Neuron (in vitro differentiated cells): ENCODE measurements around the gene PTN.

Experiments used
- H2AFZ ChIP-seq: one replicate; pipeline ENCODE4 v1.6.1; 2013; ENCODE audit warnings: low read depth, mild to moderate bottlenecking, inconsistent platforms, low read length, moderate library complexity
- H3K27me3 ChIP-seq: one replicate; pipeline ENCODE4 v1.6.1; 2013; ENCODE audit warnings: low read length; ENCODE audit not compliant: insufficient read depth
- H3K36me3 ChIP-seq: one replicate; pipeline ENCODE4 v1.6.1; 2013; ENCODE audit warnings: low read length; ENCODE audit not compliant: insufficient read depth
- H3K4me1 ChIP-seq: one replicate; pipeline ENCODE4 v1.6.1; 2013; ENCODE audit warnings: low read length; ENCODE audit not compliant: insufficient read depth
- H3K4me3 ChIP-seq: 2 replicates; pipeline ENCODE4 v1.5.1; 2013; ENCODE audit warnings: mild to moderate bottlenecking, low read length, moderate library complexity
- H3K9me3 ChIP-seq: one replicate; pipeline ENCODE4 v1.6.1; 2013; ENCODE audit warnings: low read length

Gene PTN, protein sequence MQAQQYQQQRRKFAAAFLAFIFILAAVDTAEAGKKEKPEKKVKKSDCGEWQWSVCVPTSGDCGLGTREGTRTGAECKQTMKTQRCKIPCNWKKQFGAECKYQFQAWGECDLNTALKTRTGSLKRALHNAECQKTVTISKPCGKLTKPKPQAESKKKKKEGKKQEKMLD

GRCh38 chr7:137343281-137343841, at the start of gene PTN:
Gene PTN, minus strand, starts transcription at chr7:137343733. Its CDS starts 88,760 bp downstream, at chr7:137254973.
- Histone ChIP-seq H2AFZ (peak within 1 kb of the TSS; percentile 86), H3K9me3 (no peaks in the 10 kb centered on the region), H3K4me1 (peaks cover 24% of the 10 kb centered on the region), H3K36me3 (no peaks in the 10 kb centered on the region), H3K27me3 (no peaks in the 10 kb centered on the region), H3K4me3 (peak within 1 kb of the TSS; percentile 60)

DNA sequence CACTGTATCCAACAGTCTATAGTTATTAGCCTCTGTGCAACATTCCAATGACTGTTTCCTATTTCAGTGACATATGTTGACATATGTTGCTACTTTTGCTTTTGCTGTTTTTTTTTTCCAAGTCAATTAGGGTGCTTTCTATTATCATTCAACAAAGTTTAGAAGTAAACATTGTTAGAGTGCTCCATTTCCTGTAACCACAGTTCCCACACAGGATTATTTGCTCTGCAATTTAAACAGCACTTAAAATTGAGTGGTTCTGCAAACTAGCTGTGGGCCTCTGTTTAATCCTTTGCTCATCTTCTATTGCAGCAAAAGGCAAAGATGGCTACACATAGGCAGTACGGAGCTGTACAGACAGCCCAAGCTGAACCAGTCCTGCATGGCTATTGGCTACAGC, 46.5 kb upstream of the PTN start:
- H2AFZ ChIP-seq: no peak overlapping the region
- H3K4me3 ChIP-seq: no peak overlapping the region
- no peaks in the 10 kb centered on the region for H3K9me3 ChIP-seq
- no peaks in the 10 kb centered on the region for H3K27me3 ChIP-seq
- peaks cover 3% of the 10 kb centered on the region for H3K36me3 ChIP-seq
- peaks cover 4% of the 10 kb centered on the region for H3K4me1 ChIP-seq

DNA sequence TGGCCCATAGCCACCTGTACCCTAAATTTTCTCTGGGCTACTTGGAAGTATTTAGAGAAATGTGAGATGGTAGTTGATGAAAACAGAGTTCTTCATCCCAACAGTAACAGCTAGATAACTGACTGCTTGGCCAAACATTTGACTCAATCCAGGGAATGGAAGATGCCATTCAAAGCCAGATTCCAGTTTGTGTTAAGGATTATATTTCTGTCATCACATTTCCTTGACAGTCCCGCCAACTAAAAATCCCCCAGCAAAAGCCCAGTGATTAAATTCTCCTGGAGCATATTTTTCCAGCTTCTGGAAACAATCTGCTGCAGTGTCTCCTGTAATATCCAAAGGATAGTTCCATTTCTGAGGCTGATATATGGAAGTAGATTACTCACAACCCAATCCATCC, 45.4 kb upstream of the PTN start:
- Histone ChIP-seq H3K27me3 (no peaks in the 10 kb centered on the region), H3K4me1 (peaks cover 4% of the 10 kb centered on the region), H2AFZ (no peak overlapping the region), H3K9me3 (no peaks in the 10 kb centered on the region), H3K36me3 (peaks cover 3% of the 10 kb centered on the region), H3K4me3 (no peak overlapping the region)

DNA sequence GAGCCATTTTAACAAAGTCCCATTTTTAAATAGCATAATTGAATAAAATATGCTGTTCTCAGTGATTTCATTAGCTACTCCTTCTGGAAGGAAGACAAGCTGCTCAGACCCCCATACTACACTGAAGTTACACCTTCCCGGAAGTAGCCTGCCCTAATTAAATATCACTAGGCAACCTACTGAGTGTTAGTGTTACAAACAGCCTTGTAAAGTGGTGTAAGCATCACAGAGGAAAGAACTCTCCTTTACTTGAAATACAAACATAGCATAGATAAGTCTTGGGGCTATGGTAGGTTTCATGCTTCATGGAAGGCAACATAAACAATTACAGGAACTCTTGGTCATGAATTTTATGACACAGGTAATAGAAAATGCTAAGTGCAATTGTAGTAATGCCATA, 43.4 kb upstream of the PTN start:
- Histone ChIP-seq H3K27me3 (no peaks in the 10 kb centered on the region), H2AFZ (no peak overlapping the region), H3K4me3 (no peak overlapping the region), H3K9me3 (no peaks in the 10 kb centered on the region), H3K36me3 (peaks cover 3% of the 10 kb centered on the region), H3K4me1 (peaks cover 4% of the 10 kb centered on the region)

GRCh38 chr7:137381045-137381444, 37.5 kb upstream of the PTN start:
- Histone ChIP-seq H2AFZ (no peak overlapping the region), H3K4me1 (peaks cover 4% of the 10 kb centered on the region), H3K36me3 (no peaks in the 10 kb centered on the region), H3K9me3 (no peaks in the 10 kb centered on the region), H3K4me3 (no peak overlapping the region), H3K27me3 (no peaks in the 10 kb centered on the region)

DNA sequence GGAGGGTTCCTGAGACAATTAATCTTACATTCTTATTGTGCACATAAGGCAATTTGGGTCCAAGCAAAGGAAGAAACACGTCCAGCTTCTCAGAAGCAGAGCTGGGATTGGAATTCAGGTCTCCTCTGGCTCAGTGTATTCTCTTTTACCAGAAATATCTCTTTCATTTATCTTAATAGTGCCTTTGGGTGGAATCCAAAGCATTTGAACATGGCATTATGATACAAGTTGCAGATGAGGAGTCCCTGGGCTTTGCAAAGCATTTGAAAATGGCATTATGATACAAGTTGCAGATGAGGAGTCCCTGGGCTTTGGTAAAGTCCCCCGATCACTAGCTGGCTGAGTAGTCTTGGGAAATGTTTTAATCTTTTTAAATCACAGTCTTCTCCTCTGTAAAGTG, 30.0 kb upstream of the PTN start:
- no peaks in the 10 kb centered on the region for H3K9me3 ChIP-seq

GRCh38 chr7:137371616-137372015, 28.1 kb upstream of the PTN start:
- Histone ChIP-seq H2AFZ (no peak overlapping the region), H3K27me3 (no peaks in the 10 kb centered on the region), H3K9me3 (no peaks in the 10 kb centered on the region), H3K36me3 (no peaks in the 10 kb centered on the region), H3K4me3 (no peak overlapping the region), H3K4me1 (no peaks in the 10 kb centered on the region)

More for the DNA sequence above, 30.0 kb upstream of the PTN start:
- H2AFZ ChIP-seq: no peak overlapping the region
- no peaks in the 10 kb centered on the region for H3K27me3 ChIP-seq
- no peaks in the 10 kb centered on the region for H3K4me1 ChIP-seq
- no peak overlapping the region for H3K4me3 ChIP-seq
- H3K36me3 ChIP-seq: no peaks in the 10 kb centered on the region

DNA sequence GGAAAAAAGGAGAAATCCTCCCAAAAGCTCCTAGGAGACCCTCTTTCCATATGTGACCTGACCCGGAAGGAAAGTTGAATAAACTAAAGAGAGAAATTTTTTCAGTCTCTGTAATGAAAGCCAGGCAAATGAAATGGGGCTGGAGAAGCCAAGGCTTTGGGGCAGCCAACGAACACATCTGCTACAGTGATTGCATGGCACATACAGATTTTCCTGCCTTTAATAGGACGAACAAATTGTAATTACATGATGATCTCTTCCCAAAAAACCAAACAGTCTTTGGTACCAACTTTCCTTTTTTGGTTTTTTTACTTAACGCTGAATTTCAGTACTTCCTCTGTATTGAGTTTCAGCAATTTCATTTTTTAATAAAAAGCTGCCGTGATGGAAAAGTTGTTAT, 23.5 kb upstream of the PTN start:
- no peaks in the 10 kb centered on the region for H3K36me3 ChIP-seq

GRCh38 chr7:137363683-137364082, 20.1 kb upstream of the PTN start:
- Histone ChIP-seq H2AFZ (no peak overlapping the region), H3K27me3 (no peaks in the 10 kb centered on the region), H3K4me3 (no peak overlapping the region), H3K9me3 (peaks cover 14% of the 10 kb centered on the region), H3K36me3 (no peaks in the 10 kb centered on the region), H3K4me1 (no peaks in the 10 kb centered on the region)

More for the DNA sequence above, 23.5 kb upstream of the PTN start:
- H2AFZ ChIP-seq: no peak overlapping the region
- H3K9me3 ChIP-seq: peaks cover 7% of the 10 kb centered on the region
- H3K4me3 ChIP-seq: no peak overlapping the region
- no peaks in the 10 kb centered on the region for H3K27me3 ChIP-seq
- no peaks in the 10 kb centered on the region for H3K4me1 ChIP-seq

DNA sequence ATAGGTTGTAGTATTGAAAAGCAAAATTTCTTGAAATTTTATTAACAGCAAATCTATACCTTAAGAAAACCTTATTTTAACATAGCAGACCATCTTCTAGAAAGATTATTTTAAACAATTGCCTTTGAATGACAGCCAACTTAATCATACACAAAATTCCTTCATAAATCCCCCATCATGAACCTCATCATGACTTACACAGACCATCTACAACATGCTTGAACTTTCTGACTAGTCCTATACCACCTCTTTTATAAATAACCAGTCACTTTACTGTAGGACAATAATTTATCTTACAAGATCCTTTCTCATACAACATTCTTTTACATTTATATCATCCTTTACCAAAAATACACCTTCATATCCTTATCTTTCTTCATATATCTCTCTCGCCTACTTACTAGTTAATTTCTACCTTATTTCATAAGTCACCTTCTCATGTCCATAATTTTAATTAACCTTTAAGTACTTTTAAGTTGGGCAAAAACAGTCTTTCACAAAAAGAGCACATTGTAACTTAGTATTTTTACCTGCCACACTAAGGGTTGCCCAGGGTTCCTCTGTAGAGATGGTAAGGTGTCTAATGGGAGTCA, 16.6 kb upstream of the PTN start:
- Histone ChIP-seq H3K4me3 (no peak overlapping the region), H3K4me1 (no peaks in the 10 kb centered on the region), H2AFZ (no peak overlapping the region), H3K36me3 (no peaks in the 10 kb centered on the region), H3K27me3 (no peaks in the 10 kb centered on the region), H3K9me3 (peaks cover 17% of the 10 kb centered on the region)

DNA sequence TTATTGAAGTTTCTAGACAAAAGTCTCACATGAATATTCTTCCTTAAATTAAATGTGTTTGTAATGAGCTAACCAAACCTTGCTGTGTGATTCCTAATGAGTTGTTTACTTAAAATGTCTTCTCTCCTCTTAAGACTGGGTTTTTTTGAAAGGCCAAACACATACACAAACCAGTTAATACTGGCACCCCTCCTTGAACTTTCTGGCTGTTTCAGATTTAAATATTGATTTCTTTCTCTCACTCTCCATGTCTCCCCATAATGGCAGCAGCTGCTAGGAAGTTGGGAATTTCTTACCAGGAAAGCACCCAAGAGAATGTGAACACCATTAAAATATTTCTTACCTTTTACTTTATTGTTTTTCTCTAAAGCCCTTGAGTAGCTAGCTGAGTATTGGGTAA, 11.4 kb upstream of the PTN start:
- no peak overlapping the region for H2AFZ ChIP-seq
- H3K36me3 ChIP-seq: no peaks in the 10 kb centered on the region
- no peak overlapping the region for H3K4me3 ChIP-seq
- no peaks in the 10 kb centered on the region for H3K27me3 ChIP-seq
- peaks cover 6% of the 10 kb centered on the region for H3K9me3 ChIP-seq
- no peaks in the 10 kb centered on the region for H3K4me1 ChIP-seq

DNA sequence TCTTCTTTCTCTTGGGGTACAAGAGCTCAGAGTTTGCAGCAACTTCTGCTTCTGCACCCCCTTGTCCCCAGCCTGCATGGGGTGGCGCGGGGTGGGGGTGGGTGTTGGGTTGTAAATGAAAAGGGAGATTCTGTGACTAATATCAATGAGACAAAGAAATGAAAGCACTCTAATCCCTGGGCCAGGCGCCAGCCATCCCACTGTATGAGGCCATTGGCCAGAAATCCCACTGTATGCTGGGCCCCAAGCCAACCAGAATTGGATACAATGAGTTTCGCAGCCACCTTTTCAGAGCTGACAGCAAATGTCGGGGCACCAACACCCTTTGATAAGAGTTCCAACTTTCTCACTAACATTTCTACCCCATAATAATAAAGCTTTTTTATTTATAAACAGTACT, 10.9 kb upstream of the PTN start:
- no peaks in the 10 kb centered on the region for H3K27me3 ChIP-seq
- H3K9me3 ChIP-seq: peaks cover 3% of the 10 kb centered on the region
- no peak overlapping the region for H3K4me3 ChIP-seq
- H2AFZ ChIP-seq: no peak overlapping the region
- no peaks in the 10 kb centered on the region for H3K4me1 ChIP-seq
- H3K36me3 ChIP-seq: no peaks in the 10 kb centered on the region

DNA sequence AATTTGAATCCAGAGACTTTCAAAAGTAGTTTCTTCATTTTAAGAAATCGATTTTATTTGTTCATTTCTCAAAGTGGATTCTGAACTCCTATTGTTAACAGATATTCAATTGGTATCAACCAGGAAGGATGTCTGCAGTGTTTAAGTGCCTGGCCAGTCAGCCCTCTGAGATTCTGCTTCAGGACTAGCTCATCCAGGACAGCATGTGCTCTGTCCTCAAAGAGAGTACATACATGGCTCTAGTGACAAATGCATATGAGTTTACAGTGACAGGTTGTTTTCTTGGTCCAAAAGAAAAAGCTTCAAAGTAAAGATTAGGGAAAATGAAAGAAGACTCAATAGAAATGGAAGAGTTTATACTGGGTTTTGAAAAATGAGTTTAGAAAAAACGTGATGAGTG, 8.4 kb upstream of the PTN start:
- Histone ChIP-seq H3K4me3 (no peak overlapping the region), H3K9me3 (no peaks in the 10 kb centered on the region), H2AFZ (no peak overlapping the region), H3K36me3 (no peaks in the 10 kb centered on the region), H3K27me3 (no peaks in the 10 kb centered on the region), H3K4me1 (no peaks in the 10 kb centered on the region)
